Calu3 (cell line): Measurements from ENCODE around the gene UNC13B. TPM values are rescaled to one million over a fixed set of nuclear protein-coding genes. Genes with fewer than 3 reads are reported as not detected.

ENCODE experiments used
- BruUV-seq: library from RNA; stranded (reverse); fragments of 400-500 nt; replicated peaks from 2 replicates; lab custom pipeline; 2021; lab: Mats Ljungman, UMichigan
- CTCF ChIA-PET: fragments of 300-600 bp; sonication (Branson Sonifier 250); formaldehyde crosslinking; loops from one replicate; lab custom pipeline; 2022; ENCODE audit warnings: antibody characterized with exemption; lab: Charles Lee
- DNase-seq: peaks from one replicate; pipeline ENCODE4 v3.0.0; 2022
- H3K27ac Mint-ChIP-seq: one replicate; pipeline ENCODE4 v1.8.0; 2022; ENCODE audit warnings: mixed read lengths; ENCODE audit not compliant: unreplicated experiment
- H3K27me3 Mint-ChIP-seq: one replicate; pipeline ENCODE4 v1.8.0; 2022; ENCODE audit warnings: mixed read lengths; ENCODE audit not compliant: unreplicated experiment
- H3K36me3 Mint-ChIP-seq: one replicate; pipeline ENCODE4 v1.8.0; 2022; ENCODE audit warnings: mild to moderate bottlenecking, moderate library complexity, mixed read lengths; ENCODE audit not compliant: insufficient read depth, unreplicated experiment
- H3K4me1 Mint-ChIP-seq: one replicate; pipeline ENCODE4 v1.8.0; 2022; ENCODE audit warnings: mild to moderate bottlenecking, low read depth, mixed read lengths; ENCODE audit not compliant: unreplicated experiment
- H3K4me3 Mint-ChIP-seq: one replicate; pipeline ENCODE4 v1.8.0; 2022; ENCODE audit warnings: mild to moderate bottlenecking, low read depth, moderate library complexity, mixed read lengths; ENCODE audit not compliant: unreplicated experiment
- H3K9me3 Mint-ChIP-seq: one replicate; pipeline ENCODE4 v1.8.0; 2022; ENCODE audit warnings: low read depth, mixed read lengths; ENCODE audit not compliant: unreplicated experiment
- CTCF ChIP-seq: fragments of 200-600 bp; IDR thresholded peaks from one replicate; pipeline ENCODE4 v1.8.0; 2022; ENCODE audit warnings: antibody characterized with exemption; ENCODE audit not compliant: unreplicated experiment
- intact Hi-C: fragments of 100-400 bp; cut with micrococcal nuclease; formaldehyde crosslinking; loops from one replicate; pipeline ENCODE4 v1.10.0; 2022; ENCODE audit not compliant: unreplicated experiment
- total RNA-seq: library from RNA; stranded (reverse); gene quantifications from 2 replicates; pipeline ENCODE4 v1.2.3, GENCODE V29; 2022

UNC13B gene
- total RNA-seq, 1 experiment from 2014 or later: 20.4 TPM

GRCh38 chr9:35198191-35198590, 36.4 kb downstream of the UNC13B start:
- H3K27me3 Mint-ChIP-seq: no peaks in the 10 kb centered on the region
- H3K27ac Mint-ChIP-seq: no peak overlapping the region
- no TSS peak for BruUV-seq
- H3K4me1 Mint-ChIP-seq: no peaks in the 10 kb centered on the region
- CTCF ChIA-PET: no interaction called here
- intact Hi-C loops: no loop called here
- no peaks in the 10 kb centered on the region for H3K36me3 Mint-ChIP-seq
- H3K9me3 Mint-ChIP-seq: peaks cover 8% of the 10 kb centered on the region
- no peak for DNase-seq
- no peak for TF ChIP-seq CTCF
- H3K4me3 Mint-ChIP-seq: no peak overlapping the region

DNA sequence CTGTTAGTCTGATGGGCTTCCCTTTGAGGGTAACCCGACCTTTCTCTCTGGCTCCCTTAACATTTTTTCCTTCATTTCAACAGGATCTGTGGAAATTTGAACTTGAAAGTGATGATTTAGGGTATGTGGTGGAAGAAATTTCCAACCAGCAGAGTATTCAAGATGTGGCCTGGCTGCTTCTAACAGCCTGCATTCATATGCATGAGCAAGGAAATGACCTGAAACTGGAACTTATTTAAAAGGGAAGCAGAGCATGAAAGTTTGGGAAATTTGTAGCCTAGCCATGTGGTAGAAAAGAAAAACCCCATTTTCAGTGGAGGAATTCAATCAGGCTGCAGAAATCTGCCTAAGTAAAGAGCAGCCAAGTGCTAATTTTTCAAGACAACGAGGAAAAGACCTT, 41.7 kb downstream of the UNC13B start:
- H3K36me3 Mint-ChIP-seq: no peaks in the 10 kb centered on the region
- H3K27ac Mint-ChIP-seq: no peak overlapping the region
- no peaks in the 10 kb centered on the region for H3K27me3 Mint-ChIP-seq
- intact Hi-C loops: no loop called here
- BruUV-seq: no TSS peak
- no peak overlapping the region for H3K4me3 Mint-ChIP-seq
- TF ChIP-seq CTCF: no peak
- CTCF ChIA-PET: no interaction called here
- no peaks in the 10 kb centered on the region for H3K4me1 Mint-ChIP-seq
- no peak for DNase-seq
- peaks cover 7% of the 10 kb centered on the region for H3K9me3 Mint-ChIP-seq

GRCh38 chr9:35205340-35205739, 43.5 kb downstream of the UNC13B start:
- DNase-seq: no peak
- Mint-ChIP-seq H3K27ac (no peak overlapping the region), H3K9me3 (peaks cover 7% of the 10 kb centered on the region), H3K4me3 (no peak overlapping the region), H3K36me3 (no peaks in the 10 kb centered on the region), H3K27me3 (no peaks in the 10 kb centered on the region), H3K4me1 (no peaks in the 10 kb centered on the region)
- no peak for TF ChIP-seq CTCF
- BruUV-seq: no TSS peak
- CTCF ChIA-PET: no interaction called here
- intact Hi-C loops: no loop called here

DNA sequence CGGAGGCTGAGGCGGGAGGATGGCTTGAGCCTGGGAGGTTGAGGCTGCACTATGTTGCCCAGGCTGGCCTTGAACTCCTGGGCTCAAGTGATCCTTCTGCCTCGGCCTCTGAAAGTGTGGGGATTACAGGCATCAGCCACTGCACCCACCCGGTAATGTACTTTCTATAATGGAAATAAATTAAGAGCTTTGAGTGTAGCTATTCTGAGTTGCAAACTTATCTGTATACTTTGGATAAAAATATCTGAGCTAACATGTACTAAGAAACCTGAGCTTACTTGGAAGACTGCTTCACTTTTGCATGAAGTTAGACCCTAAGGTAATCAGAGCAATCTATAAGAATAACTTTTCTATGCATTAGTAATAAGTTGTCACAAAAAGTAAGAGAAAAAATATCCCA, 50.0 kb downstream of the UNC13B start:
- no peak for DNase-seq
- no peaks in the 10 kb centered on the region for H3K27me3 Mint-ChIP-seq
- no peak overlapping the region for H3K27ac Mint-ChIP-seq
- no peaks in the 10 kb centered on the region for H3K36me3 Mint-ChIP-seq
- no peak overlapping the region for H3K4me3 Mint-ChIP-seq
- intact Hi-C loops: no loop called here
- CTCF ChIA-PET: interaction anchor here (0.6 kb wide), 1 partner anchor 452 kb away, joined by 3 read pairs; no protein-coding TSS in a partner anchor
- BruUV-seq: no TSS peak
- no peaks in the 10 kb centered on the region for H3K9me3 Mint-ChIP-seq
- TF ChIP-seq CTCF: no peak
- no peaks in the 10 kb centered on the region for H3K4me1 Mint-ChIP-seq
